ENCODE measurements around the gene PDE11A. TPM values are rescaled to one million over a fixed set of nuclear protein-coding genes. Genes with fewer than 3 reads are reported as not detected.

The PDE11A gene
- total and polyA plus RNA-seq, 10 donors = 0.02 to 1.2 (median 0.22) TPM; not detected in 3

- 91 to 97% (median 94%) methylated on average over 6 of the region's 6 CpGs for WGBS, 5 donors
Observed at GRCh38 chr2:177735318-177735803, 337.2 kb downstream of the PDE11A start.

GRCh38 chr2:177733322-177733855, 339.2 kb downstream of the PDE11A start:
- peaks cover 0 to 6% (median 0%) of the 10 kb centered on the region in 7 donors for H3K27me3 ChIP-seq (replicated peaks in 1 of 7)
- H3K4me1 ChIP-seq = no peaks in the 10 kb centered on the region
- WGBS, 5 donors = 70 to 90% (median 84%) methylated on average over 2 of the region's 2 CpGs
- no peak for TF ChIP-seq CTCF (IDR thresholded peaks at IDR 0.05 in 8 of 11, conservative IDR thresholded peaks at IDR 0.05 in 3 of 11)
- TF ChIP-seq POLR2AphosphoS5 (IDR thresholded peaks at IDR 0.05) = no peak
- TF ChIP-seq POLR2A (IDR thresholded peaks at IDR 0.05) = no peak
- no peak overlapping the region for H3K27ac ChIP-seq
- no peaks in the 10 kb centered on the region for H3K36me3 ChIP-seq
- no peaks in the 10 kb centered on the region for H3K9me3 ChIP-seq
- H3K4me3 ChIP-seq = no peak overlapping the region
- intact Hi-C loops (cut with DNase I; ENCODE audit: low total_unique reads) = no loop called here
- DNase-seq = no peak

More at GRCh38 chr2:177735318-177735803, 337.2 kb downstream of the PDE11A start:
- no peaks in the 10 kb centered on the region for H3K9me3 ChIP-seq
- no peaks in the 10 kb centered on the region for H3K36me3 ChIP-seq
- peaks cover 0 to 6% (median 0%) of the 10 kb centered on the region in 7 donors for H3K27me3 ChIP-seq (replicated peaks in 1 of 7)
- no peak for DNase-seq
- no peak overlapping the region for H3K27ac ChIP-seq
- no peaks in the 10 kb centered on the region for H3K4me1 ChIP-seq
- intact Hi-C loops (cut with DNase I; ENCODE audit: low total_unique reads) = no loop called here
- TF ChIP-seq POLR2A (IDR thresholded peaks at IDR 0.05) = no peak
- TF ChIP-seq POLR2AphosphoS5 (IDR thresholded peaks at IDR 0.05) = no peak
- no peak for TF ChIP-seq CTCF (IDR thresholded peaks at IDR 0.05 in 8 of 11, conservative IDR thresholded peaks at IDR 0.05 in 3 of 11)
- no peak overlapping the region for H3K4me3 ChIP-seq

GRCh38 chr2:177731384-177731783, 341.2 kb downstream of the PDE11A start:
- DNase-seq = no peak

More at GRCh38 chr2:177731384-177731783, 341.2 kb downstream of the PDE11A start:
- intact Hi-C loops (cut with DNase I; ENCODE audit: low total_unique reads) = no loop called here
- H3K4me1 ChIP-seq = no peaks in the 10 kb centered on the region
- peaks cover 0 to 6% (median 0%) of the 10 kb centered on the region in 7 donors for H3K27me3 ChIP-seq (replicated peaks in 1 of 7)
- no peaks in the 10 kb centered on the region for H3K9me3 ChIP-seq
- no peak overlapping the region for H3K27ac ChIP-seq
- H3K36me3 ChIP-seq = no peaks in the 10 kb centered on the region
- TF ChIP-seq POLR2A (IDR thresholded peaks at IDR 0.05) (no peak), POLR2AphosphoS5 (IDR thresholded peaks at IDR 0.05) (no peak), CTCF (IDR thresholded peaks at IDR 0.05 in 8 of 11, conservative IDR thresholded peaks at IDR 0.05 in 3 of 11) (no peak)
- H3K4me3 ChIP-seq = no peak overlapping the region
- 34 to 55% (median 39%) methylated on average over 3 of the region's 3 CpGs for WGBS, 5 donors
